Transverse colon (tissue), 4 donors: ENCODE data around the gene SESTD1. TPM values are rescaled to one million over a fixed set of nuclear protein-coding genes. Genes with fewer than 3 reads are reported as not detected.
"Not testable (repeated sequence)": the region's sequence is repeated elsewhere in the genome, so short reads cannot be mapped to it uniquely, and the experiment has no call there.

ENCODE experiments used
- DNase-seq: peaks from one replicate; pipeline ENCODE4 v3.0.0-alpha.2; 2019
- H3K27ac ChIP-seq, 4 donors: fragments of 200-600 bp; sonication (generic); 2 replicates each; pipeline ENCODE4 v1.5.1; 2016 to 2018; ENCODE audit warnings: inconsistent platforms in 4 of 4
- H3K27me3 ChIP-seq: fragments of 200-600 bp; sonication (generic); 2 replicates; pipeline ENCODE4 v1.5.1; 2017; ENCODE audit warnings: inconsistent platforms
- H3K36me3 ChIP-seq, 4 donors: fragments of 200-600 bp; sonication (generic); 2 replicates each; pipeline ENCODE4 v1.5.1; 2017 to 2019; ENCODE audit warnings: inconsistent platforms in 4 of 4
- H3K4me1 ChIP-seq, 4 donors: fragments of 200-600 bp; sonication (generic); 2 replicates each; pipeline ENCODE4 v1.5.1; 2017 to 2020; ENCODE audit warnings: inconsistent platforms in 4 of 4
- H3K4me3 ChIP-seq, 4 donors: fragments of 200-600 bp; sonication (generic); 1 replicate in 1 of 4; 2 replicates in 3 of 4; pipeline versions ENCODE4 v1.5.1 to v1.6.1; 2017 to 2019; ENCODE audit warnings: inconsistent platforms in 4 of 4
- H3K9me3 ChIP-seq, 2 donors: fragments of 200-600 bp; sonication (generic); 2 replicates each; pipeline ENCODE4 v1.5.1; 2017 to 2019; ENCODE audit warnings: inconsistent platforms in 2 of 2
- EP300 ChIP-seq: sonication (generic); formaldehyde crosslinking; IDR thresholded peaks from one replicate; pipeline ENCODE4 v1.6.1; 2017; ENCODE audit warnings: antibody characterized with exemption, low read depth
- POLR2A ChIP-seq: fragments of 450-650 bp; IDR thresholded peaks from one replicate; pipeline ENCODE4 v1.6.1; 2016; ENCODE audit warnings: antibody characterized with exemption, mild to moderate bottlenecking, moderate library complexity
- POLR2AphosphoS5 ChIP-seq, 3 donors: sonication (generic); formaldehyde crosslinking; IDR thresholded peaks; one replicate each; pipeline ENCODE4 v1.6.1; 2016; ENCODE audit warnings: antibody characterized with exemption in 3 of 3
- WGBS, 2 donors: methylation state at CpG; one replicate each; pipeline ENCODE4 v1.1.5; 2018; ENCODE audit warnings: low coverage in 1 of 2; 5-methylcytosine and 5-hydroxymethylcytosine counted together
- in situ Hi-C, 4 donors: fragments of 200-750 bp; cut with MboI; loops; one replicate each; pipeline versions ENCODE4 v1.15.0 to v1.15.1; 2017; ENCODE audit warnings: low sequenced_read_pairs in 3 of 4, low pct_ligation_motif_present in 1 of 4, low pct_unique_long_range_greater_than_20kb in 1 of 4
- intact Hi-C: fragments of 100-400 bp; cut with DNase I; formaldehyde crosslinking; loops from one replicate; pipeline ENCODE4 v1.15.1; 2023; ENCODE audit warnings: low total_unique reads
- total RNA-seq, 4 donors: library from RNA; depleted of rRNA; stranded (reverse); fragments of >200 nt; gene quantifications; one replicate each; pipeline ENCODE4 v1.1.0, GENCODE V29; 2016
- TF ChIP-seq, protein P1 (sequence below), 5 experiments: fragments of 200-600 bp in 3 of 5; fragments of 450-650 bp in 2 of 5; sonication (generic) in 3 of 5; IDR thresholded peaks; 1 replicate in 2 of 5; 2 replicates in 3 of 5; pipeline ENCODE4 v1.5.1; 2016 to 2017; ENCODE audit warnings: antibody characterized with exemption in 5 of 5, inconsistent platforms in 3 of 5, mild to moderate bottlenecking in 2 of 5, moderate library complexity in 1 of 5

The SESTD1 gene
- total RNA-seq, 4 donors from 2014 or later, result 12.6 to 44.1 (median 22.3) TPM

DNA sequence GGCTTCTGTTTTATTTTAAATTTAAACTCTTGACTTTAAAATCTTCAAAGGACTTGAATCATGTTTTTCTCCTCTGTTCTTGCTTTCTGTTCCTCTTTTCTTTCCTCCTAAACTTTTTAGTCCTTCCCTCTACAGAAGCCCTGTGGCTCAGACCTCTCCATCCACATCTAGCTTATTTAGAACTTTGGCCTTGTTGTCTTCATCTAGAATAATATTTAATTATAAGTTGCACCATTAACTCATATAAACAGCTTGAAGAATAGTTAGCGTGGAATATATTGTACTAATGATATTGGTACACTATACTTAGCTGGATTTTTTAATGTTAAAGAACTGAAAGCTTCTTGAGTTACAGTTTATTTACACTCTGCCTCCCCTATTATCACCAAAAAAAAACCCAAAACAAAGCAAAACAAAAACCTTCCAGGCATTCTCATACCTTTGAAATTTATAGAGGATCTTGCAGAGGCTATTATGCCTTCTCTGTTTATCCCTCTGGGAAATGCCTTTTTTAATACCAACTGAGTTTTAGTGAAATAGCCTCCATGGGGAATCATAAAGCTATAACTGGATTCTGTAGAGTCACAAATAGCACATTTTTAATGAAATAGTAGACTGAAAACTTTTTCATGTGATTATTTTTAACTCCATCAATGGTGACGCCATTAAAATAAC is 205.5 kb downstream of the SESTD1 start:
- no peak for DNase-seq
- in situ Hi-C loops (no loop called here), intact Hi-C loops (no loop called here)
- peaks cover 0 to 7% (median 0%) of the 10 kb centered on the region in 4 donors for H3K4me1 ChIP-seq
- H3K4me3 ChIP-seq, result no peak overlapping the region
- H3K27ac ChIP-seq, result no peak overlapping the region
- TF ChIP-seq POLR2A, result no peak
- TF ChIP-seq, protein P1, sequence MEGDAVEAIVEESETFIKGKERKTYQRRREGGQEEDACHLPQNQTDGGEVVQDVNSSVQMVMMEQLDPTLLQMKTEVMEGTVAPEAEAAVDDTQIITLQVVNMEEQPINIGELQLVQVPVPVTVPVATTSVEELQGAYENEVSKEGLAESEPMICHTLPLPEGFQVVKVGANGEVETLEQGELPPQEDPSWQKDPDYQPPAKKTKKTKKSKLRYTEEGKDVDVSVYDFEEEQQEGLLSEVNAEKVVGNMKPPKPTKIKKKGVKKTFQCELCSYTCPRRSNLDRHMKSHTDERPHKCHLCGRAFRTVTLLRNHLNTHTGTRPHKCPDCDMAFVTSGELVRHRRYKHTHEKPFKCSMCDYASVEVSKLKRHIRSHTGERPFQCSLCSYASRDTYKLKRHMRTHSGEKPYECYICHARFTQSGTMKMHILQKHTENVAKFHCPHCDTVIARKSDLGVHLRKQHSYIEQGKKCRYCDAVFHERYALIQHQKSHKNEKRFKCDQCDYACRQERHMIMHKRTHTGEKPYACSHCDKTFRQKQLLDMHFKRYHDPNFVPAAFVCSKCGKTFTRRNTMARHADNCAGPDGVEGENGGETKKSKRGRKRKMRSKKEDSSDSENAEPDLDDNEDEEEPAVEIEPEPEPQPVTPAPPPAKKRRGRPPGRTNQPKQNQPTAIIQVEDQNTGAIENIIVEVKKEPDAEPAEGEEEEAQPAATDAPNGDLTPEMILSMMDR (IDR thresholded peaks at IDR 0.05), result no peak
- no peak for TF ChIP-seq EP300
- no peak for TF ChIP-seq POLR2AphosphoS5 (IDR thresholded peaks at IDR 0.05)
- H3K27me3 ChIP-seq, result no peaks in the 10 kb centered on the region
- no peaks in the 10 kb centered on the region for H3K36me3 ChIP-seq
- WGBS, 2 donors, result 85 to 88% methylated on average over 2 of the region's 2 CpGs
- no peaks in the 10 kb centered on the region for H3K9me3 ChIP-seq

DNA sequence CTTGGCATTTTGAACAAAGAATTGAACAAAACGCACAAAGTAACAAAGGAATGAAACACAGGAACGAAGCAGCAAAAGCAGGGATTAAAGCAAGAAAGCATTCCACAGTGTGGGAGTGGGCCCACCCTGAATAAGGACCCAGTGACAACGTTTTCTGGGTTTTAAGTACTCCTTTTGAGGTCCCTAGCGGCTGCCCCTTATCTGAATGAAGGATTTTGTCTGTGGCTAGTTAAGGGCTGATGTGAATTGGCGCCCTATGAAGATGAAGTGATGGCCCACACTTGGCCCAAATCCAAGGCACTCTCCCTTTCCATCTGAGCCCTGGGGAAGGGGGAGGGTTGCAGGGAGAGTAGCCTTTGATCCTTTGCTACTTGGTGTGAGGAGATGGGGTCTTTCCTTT is 206.9 kb downstream of the SESTD1 start:
- no peaks in the 10 kb centered on the region for H3K36me3 ChIP-seq
- intact Hi-C loops, result no loop called here
- TF ChIP-seq EP300, result no peak
- TF ChIP-seq POLR2AphosphoS5 (IDR thresholded peaks at IDR 0.05), result no peak
- TF ChIP-seq POLR2A, result no peak
- TF ChIP-seq, protein P1 (IDR thresholded peaks at IDR 0.05), result no peak
- H3K4me1 ChIP-seq, result peaks cover 0 to 7% (median 0%) of the 10 kb centered on the region in 4 donors
- H3K9me3 ChIP-seq, result no peaks in the 10 kb centered on the region
- 62 to 84% methylated on average over 3 to 5 of the region's 5 CpGs for WGBS, 2 donors
- no peak overlapping the region for H3K27ac ChIP-seq
- no peak overlapping the region for H3K4me3 ChIP-seq
- no peak for DNase-seq
- in situ Hi-C loops, result no loop called here
- no peaks in the 10 kb centered on the region for H3K27me3 ChIP-seq

- H3K9me3 ChIP-seq, in situ Hi-C loops, H3K36me3 ChIP-seq, H3K27me3 ChIP-seq, H3K4me3 ChIP-seq, intact Hi-C loops, DNase-seq, H3K27ac ChIP-seq: not testable (repeated sequence)
- WGBS, 2 donors, result 81% methylated on average over 3 of the region's 3 CpGs; no CpG with 5 or more reads in 1 of the 2 donors
- peaks cover 0 to 22% (median 6%) of the 10 kb centered on the region in 4 donors for H3K4me1 ChIP-seq
Measured at GRCh38 chr2:179053568-179053967, 211.1 kb downstream of the SESTD1 start.

Other genes with a start within 250 kb of the SESTD1 start
- gene CCDC141, start 214.7 kb downstream of the SESTD1 start, total RNA-seq, result 1 to 10 TPM in 3 of 4 donors, under 1 TPM in 1; 0.40 to 8.6 (median 2.4) TPM